RCC 7860 (cell line): ENCODE data around the gene COL16A1.
A peak's percentile ranks its signal among the peaks of the same experiment; 100 is the strongest.

Experiments used
- DNase-seq: peaks from one replicate; pipeline ENCODE4 v3.0.0-alpha.2; 2015; ENCODE audit warnings: low spot score
- FAIRE-seq: peaks from 2 replicates; lab custom pipeline; 2012; peaks lifted over from hg19 to GRCh38; lab: Jason Lieb, UNC

The COL16A1 gene

GRCh38 chr1:31627930-31628559 is 75.8 kb downstream of the COL16A1 start:
- no peak for DNase-seq
- FAIRE-seq = no peak

- FAIRE-seq (no peak), DNase-seq (no peak)
Observed at GRCh38 chr1:31627301-31627929, 76.4 kb downstream of the COL16A1 start.

GRCh38 chr1:31626223-31627207 is 77.3 kb downstream of the COL16A1 start:
- DNase-seq = no peak
- no peak for FAIRE-seq

- DNase-seq (peak; percentile 11), FAIRE-seq (no peak)
Observed at GRCh38 chr1:31625561-31626222, 78.1 kb downstream of the COL16A1 start.

GRCh38 chr1:31624731-31625514 is 78.9 kb downstream of the COL16A1 start:
- FAIRE-seq (no peak), DNase-seq (no peak)

GRCh38 chr1:31624309-31624708 is 79.5 kb downstream of the COL16A1 start:
- DNase-seq (no peak), FAIRE-seq (no peak)

- DNase-seq = no peak
- no peak for FAIRE-seq
Observed at GRCh38 chr1:31623365-31623764, 80.5 kb downstream of the COL16A1 start.

GRCh38 chr1:31621847-31622730 is 81.7 kb downstream of the COL16A1 start:
- FAIRE-seq (no peak), DNase-seq (no peak)

GRCh38 chr1:31621498-31621820 is 82.4 kb downstream of the COL16A1 start:
- FAIRE-seq (no peak), DNase-seq (no peak)

GRCh38 chr1:31620631-31621497 is 83.0 kb downstream of the COL16A1 start:
- DNase-seq (no peak), FAIRE-seq (no peak)

- DNase-seq = no peak
- no peak for FAIRE-seq
Observed at GRCh38 chr1:31618916-31619846, 84.6 kb downstream of the COL16A1 start.

GRCh38 chr1:31617916-31618746 is 85.7 kb downstream of the COL16A1 start:
- DNase-seq (no peak), FAIRE-seq (no peak)

- no peak for DNase-seq
- no peak for FAIRE-seq
Observed at GRCh38 chr1:31617218-31617915, 86.5 kb downstream of the COL16A1 start, which contains the start of gene HCRTR1. Gene HCRTR1 (plus strand): TSS chr1:31617689. CDS start chr1:31619193, 1,504 bp downstream.

GRCh38 chr1:31615939-31616338 is 87.9 kb downstream of the COL16A1 start:
- DNase-seq (no peak), FAIRE-seq (no peak)

GRCh38 chr1:31615414-31615813 is 88.4 kb downstream of the COL16A1 start:
- DNase-seq (no peak), FAIRE-seq (no peak)
